GM23248 (cell line): ENCODE measurements around the gene EIF2B1. TPM values are rescaled to one million over a fixed set of nuclear protein-coding genes. Genes with fewer than 3 reads are reported as not detected.
"Not testable (repeated sequence)": the region's sequence is repeated elsewhere in the genome, so short reads cannot be mapped to it uniquely, and the experiment has no call there.

ENCODE experiments used
- DNase-seq: peaks from one replicate; pipeline ENCODE4 v3.0.0-alpha.2; 2015
- H2AFZ ChIP-seq: fragments of 200-600 bp; sonication (generic); 2 replicates; pipeline ENCODE4 v1.6.1; 2016; ENCODE audit warnings: antibody characterized with exemption
- H3F3A ChIP-seq: fragments of 200-600 bp; sonication (generic); 2 replicates; pipeline ENCODE4 v1.6.1; 2016; ENCODE audit warnings: mild to moderate bottlenecking, antibody characterized with exemption, mixed run types; ENCODE audit not compliant: insufficient read depth
- H3K27ac ChIP-seq: fragments of 200-600 bp; sonication (generic); 2 replicates; pipeline ENCODE4 v1.5.1; 2016; ENCODE audit warnings: mild to moderate bottlenecking
- H3K27me3 ChIP-seq: fragments of 200-600 bp; sonication (generic); replicated peaks from 2 replicates; pipeline ENCODE4 v1.6.1; 2016; ENCODE audit warnings: mild to moderate bottlenecking; ENCODE audit not compliant: insufficient read depth
- H3K36me3 ChIP-seq: fragments of 200-600 bp; sonication (generic); 2 replicates; pipeline ENCODE4 v1.6.1; 2016; ENCODE audit warnings: low read depth, mild to moderate bottlenecking
- H3K4me1 ChIP-seq: fragments of 200-600 bp; sonication (generic); 2 replicates; pipeline ENCODE4 v1.6.1; 2016; ENCODE audit warnings: mild to moderate bottlenecking; ENCODE audit not compliant: insufficient read depth
- H3K4me2 ChIP-seq: fragments of 200-600 bp; sonication (generic); one replicate; pipeline ENCODE4 v1.6.1; 2016; ENCODE audit warnings: mild to moderate bottlenecking; ENCODE audit not compliant: unreplicated experiment
- H3K4me3 ChIP-seq: fragments of 200-600 bp; sonication (generic); 2 replicates; pipeline ENCODE4 v1.5.1; 2016; ENCODE audit warnings: mild to moderate bottlenecking
- H3K79me2 ChIP-seq: fragments of 200-600 bp; sonication (generic); 2 replicates; pipeline ENCODE4 v1.6.1; 2016; ENCODE audit warnings: mild to moderate bottlenecking; ENCODE audit not compliant: insufficient read depth
- H3K9ac ChIP-seq: fragments of 200-600 bp; sonication (generic); 2 replicates; pipeline ENCODE4 v1.6.1; 2016; ENCODE audit warnings: mild to moderate bottlenecking
- H3K9me2 ChIP-seq: fragments of 200-600 bp; sonication (generic); 2 replicates; pipeline ENCODE4 v1.6.1; 2016; ENCODE audit warnings: mixed run types, mild to moderate bottlenecking, moderate library complexity; ENCODE audit not compliant: insufficient read depth
- H3K9me3 ChIP-seq: fragments of 200-600 bp; sonication (generic); one replicate; pipeline ENCODE4 v1.6.1; 2017; ENCODE audit warnings: low read depth
- H4K20me1 ChIP-seq: fragments of 200-600 bp; sonication (generic); 2 replicates; pipeline ENCODE4 v1.6.0; 2016; ENCODE audit not compliant: insufficient read depth
- EZH2 ChIP-seq: fragments of 200-600 bp; sonication (generic); IDR thresholded peaks from 2 replicates; pipeline ENCODE4 v1.6.1; 2018; ENCODE audit warnings: antibody characterized with exemption, mild to moderate bottlenecking; ENCODE audit not compliant: insufficient read depth, poor library complexity, severe bottlenecking
- EZH2phosphoT487 ChIP-seq: fragments of 200-600 bp; sonication (generic); IDR thresholded peaks from 2 replicates; pipeline ENCODE4 v1.6.1; 2018; ENCODE audit warnings: antibody characterized with exemption, moderate library complexity, mild to moderate bottlenecking, low read depth; ENCODE audit not compliant: insufficient read depth
- whole genome bisulfite sequencing, 2 experiments: methylation state at CpG; one replicate each; pipeline ENCODE4 v1.1.6; 2015 to 2017; ENCODE audit warnings: low lambda C conversion rate in 2 of 2, low coverage in 1 of 2; ENCODE audit errors: missing lambda C conversion rate in 2 of 2; 5-methylcytosine and 5-hydroxymethylcytosine counted together
- in situ Hi-C: fragments of 300-500 bp; cut with MboI; formaldehyde crosslinking; loops from 2 replicates; pipeline ENCODE4 v1.15.0; 2020
- polyA plus RNA-seq: library from polyadenylated mRNA; unstranded; fragments of >200 nt; fragmentation: Nextera tagmentation; extraction: Ambion mirVana; gene quantifications from 2 replicates; pipeline ENCODE4 v1.2.1, GENCODE V29; 2016
- total RNA-seq: library from RNA; depleted of rRNA; stranded (reverse); fragments of >200 nt; shearing (Covaris generic); gene quantifications from 2 replicates; pipeline ENCODE4 v1.2.3, GENCODE V29; 2014

Gene EIF2B1
- total and polyA plus RNA-seq, 2 experiments from 2014 or later = 63.5 to 88.0 TPM

GRCh38 chr12:123608182-123608581, 25.3 kb downstream of the EIF2B1 start:
- Histone ChIP-seq H3K36me3 (peaks cover 50% of the 10 kb centered on the region), H3K79me2 (peaks cover 76% of the 10 kb centered on the region), H3K9me3 (no peaks in the 10 kb centered on the region), H2AFZ (no peak overlapping the region), H3K4me3 (no peak overlapping the region), H3K4me2 (no peak overlapping the region), H3K4me1 (no peaks in the 10 kb centered on the region), H3K27ac (no peak overlapping the region), H3F3A (peaks cover 11% of the 10 kb centered on the region; the same call in 1 of the 2 replicates), H4K20me1 (no peaks in the 10 kb centered on the region), H3K9ac (no peak overlapping the region), H3K9me2 (no peaks in the 10 kb centered on the region), H3K27me3 (no peaks in the 10 kb centered on the region)
- no peak for DNase-seq
- in situ Hi-C loops = no loop called here
- TF ChIP-seq EZH2 = no peak
- no peak for TF ChIP-seq EZH2phosphoT487
- 67% methylated on average over 8 of the region's 8 CpGs for WGBS, 2 experiments

DNA sequence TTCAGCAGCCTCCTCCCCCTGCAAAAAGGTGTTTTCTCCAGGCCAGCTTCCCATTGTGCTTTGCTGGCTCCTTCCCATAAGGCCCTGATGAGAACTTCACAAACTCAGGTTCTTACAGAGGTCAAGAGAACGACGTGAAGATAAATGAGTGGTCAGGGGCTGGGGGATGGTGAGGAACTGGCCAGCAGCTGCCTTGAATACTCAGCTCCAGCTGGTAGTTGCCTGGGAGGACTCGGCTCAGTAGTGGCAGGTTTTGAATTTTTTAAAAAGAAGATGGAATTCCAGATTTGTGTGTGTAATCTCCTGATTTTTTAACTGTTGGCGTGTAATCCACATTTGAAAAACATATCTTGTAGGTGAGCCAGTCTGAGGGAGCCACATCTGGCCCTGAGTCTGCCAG, 25.7 kb downstream of the EIF2B1 start:
- no peaks in the 10 kb centered on the region for H3K27me3 ChIP-seq
- no peak overlapping the region for H3K9ac ChIP-seq
- DNase-seq = no peak
- no peaks in the 10 kb centered on the region for H4K20me1 ChIP-seq
- H3K4me2 ChIP-seq = no peak overlapping the region
- in situ Hi-C loops = no loop called here
- peaks cover 7% of the 10 kb centered on the region; the same call in 1 of the 2 replicates for H3F3A ChIP-seq
- H3K27ac ChIP-seq = no peak overlapping the region
- H2AFZ ChIP-seq = no peak overlapping the region
- TF ChIP-seq EZH2phosphoT487 = no peak
- no peak for TF ChIP-seq EZH2
- peaks cover 4% of the 10 kb centered on the region for H3K4me1 ChIP-seq
- WGBS, 2 experiments = 84 to 89% methylated on average over 4 of the region's 4 CpGs
- no peaks in the 10 kb centered on the region for H3K9me3 ChIP-seq
- H3K4me3 ChIP-seq = no peak overlapping the region
- H3K79me2 ChIP-seq = peaks cover 79% of the 10 kb centered on the region
- no peaks in the 10 kb centered on the region for H3K9me2 ChIP-seq
- H3K36me3 ChIP-seq = peaks cover 46% of the 10 kb centered on the region

GRCh38 chr12:123603495-123603894, 30.0 kb downstream of the EIF2B1 start:
- H4K20me1 ChIP-seq, H3K9me3 ChIP-seq, DNase-seq, H3K27me3 ChIP-seq, H3K4me1 ChIP-seq, H3K9me2 ChIP-seq, H3K27ac ChIP-seq, in situ Hi-C loops, H2AFZ ChIP-seq, H3K4me3 ChIP-seq: not testable (repeated sequence)
- WGBS, 2 experiments = 89 to 92% methylated on average over 11 of the region's 11 CpGs
- peak overlapping the region; percentile 100 for H3K4me2 ChIP-seq
- H3F3A ChIP-seq = peaks cover 19% of the 10 kb centered on the region
- peaks cover 87% of the 10 kb centered on the region for H3K79me2 ChIP-seq
- peak overlapping the region; percentile 94; the same call in 1 of the 2 replicates for H3K9ac ChIP-seq
- H3K36me3 ChIP-seq = peaks cover 27% of the 10 kb centered on the region; the same call in 1 of the 2 replicates

DNA sequence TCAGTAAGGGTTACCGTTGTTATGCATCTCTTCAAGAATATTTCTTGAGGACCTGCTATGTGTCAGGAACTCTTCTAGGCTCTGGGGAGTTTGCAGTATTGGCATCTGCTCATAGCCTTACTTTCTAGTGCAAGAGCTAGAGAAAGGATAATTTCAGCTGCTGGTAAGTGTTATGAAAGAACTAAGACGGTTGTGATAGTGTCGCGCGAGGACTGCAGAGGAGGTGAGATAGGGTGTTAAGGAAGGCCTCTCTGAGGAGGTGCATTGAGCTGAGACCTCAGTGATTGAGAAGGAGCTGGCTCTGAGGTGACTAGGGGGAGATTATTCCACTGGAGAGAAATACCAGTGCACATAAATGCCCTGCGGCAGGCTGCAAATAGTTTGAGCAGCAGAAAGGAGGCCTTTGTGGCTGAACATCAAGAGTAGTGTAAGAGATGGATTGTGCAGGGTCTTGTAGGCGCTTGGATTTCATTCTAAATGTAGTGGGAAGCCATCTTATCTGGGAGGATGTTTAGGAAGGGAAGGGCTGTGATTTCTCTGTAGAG, 30.8 kb downstream of the EIF2B1 start:
- Histone ChIP-seq H3K9me3 (no peaks in the 10 kb centered on the region), H3K4me1 (peaks cover 4% of the 10 kb centered on the region), H3F3A (peaks cover 26% of the 10 kb centered on the region), H3K9me2 (no peaks in the 10 kb centered on the region), H3K27me3 (no peaks in the 10 kb centered on the region), H3K36me3 (peaks cover 27% of the 10 kb centered on the region), H3K4me3 (peak overlapping the region; percentile 98), H3K4me2 (peak overlapping the region; percentile 100), H2AFZ (peak overlapping the region; percentile 92), H3K9ac (peak overlapping the region; percentile 94), H4K20me1 (no peaks in the 10 kb centered on the region), H3K79me2 (peaks cover 87% of the 10 kb centered on the region), H3K27ac (peak overlapping the region; percentile 81)
- in situ Hi-C loops = no loop called here
- TF ChIP-seq EZH2 (no peak), EZH2phosphoT487 (no peak)
- DNase-seq = peak; percentile 58
- whole genome bisulfite sequencing, 2 experiments = 2% methylated on average over 7 of the region's 7 CpGs
